ENCODE measurements around the gene ELMO1.

Gene ELMO1, protein sequence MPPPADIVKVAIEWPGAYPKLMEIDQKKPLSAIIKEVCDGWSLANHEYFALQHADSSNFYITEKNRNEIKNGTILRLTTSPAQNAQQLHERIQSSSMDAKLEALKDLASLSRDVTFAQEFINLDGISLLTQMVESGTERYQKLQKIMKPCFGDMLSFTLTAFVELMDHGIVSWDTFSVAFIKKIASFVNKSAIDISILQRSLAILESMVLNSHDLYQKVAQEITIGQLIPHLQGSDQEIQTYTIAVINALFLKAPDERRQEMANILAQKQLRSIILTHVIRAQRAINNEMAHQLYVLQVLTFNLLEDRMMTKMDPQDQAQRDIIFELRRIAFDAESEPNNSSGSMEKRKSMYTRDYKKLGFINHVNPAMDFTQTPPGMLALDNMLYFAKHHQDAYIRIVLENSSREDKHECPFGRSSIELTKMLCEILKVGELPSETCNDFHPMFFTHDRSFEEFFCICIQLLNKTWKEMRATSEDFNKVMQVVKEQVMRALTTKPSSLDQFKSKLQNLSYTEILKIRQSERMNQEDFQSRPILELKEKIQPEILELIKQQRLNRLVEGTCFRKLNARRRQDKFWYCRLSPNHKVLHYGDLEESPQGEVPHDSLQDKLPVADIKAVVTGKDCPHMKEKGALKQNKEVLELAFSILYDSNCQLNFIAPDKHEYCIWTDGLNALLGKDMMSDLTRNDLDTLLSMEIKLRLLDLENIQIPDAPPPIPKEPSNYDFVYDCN

DNA sequence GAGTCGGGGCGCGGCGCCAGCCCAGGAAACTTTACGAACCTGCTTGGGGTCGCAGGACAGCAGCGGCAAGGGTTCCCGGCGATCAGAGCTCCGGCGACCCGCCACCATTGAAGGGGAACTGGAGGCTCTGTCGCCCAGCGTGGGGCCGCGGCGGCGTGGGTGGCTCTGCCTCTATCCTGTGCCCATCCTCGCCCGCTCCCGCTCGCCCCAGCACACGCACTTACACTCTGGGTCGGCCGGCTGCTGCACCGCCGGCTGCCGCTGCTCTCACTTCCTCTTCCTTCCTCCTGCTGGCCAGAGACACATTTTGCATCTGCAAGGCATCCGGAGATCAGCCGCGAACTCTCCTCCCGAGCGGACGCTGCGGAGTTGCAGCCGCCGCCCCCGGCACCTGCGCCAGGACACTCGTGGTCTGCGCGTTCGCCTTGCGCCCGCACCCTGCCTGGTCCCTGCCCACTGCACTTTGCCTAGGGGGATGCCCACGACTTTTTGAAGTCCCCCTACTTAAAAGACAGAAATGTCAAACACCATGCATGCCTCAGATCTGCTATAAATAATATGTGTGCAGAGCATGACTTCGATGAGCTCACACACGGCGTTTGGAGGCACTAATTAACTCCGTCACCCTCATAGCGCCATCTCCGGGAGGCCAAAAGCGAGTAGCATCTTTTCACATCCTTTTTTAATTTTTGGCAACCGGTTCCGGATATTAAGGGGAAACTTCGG is at the start of gene ELMO1:
TSS of gene ELMO1 (minus strand) at position 229 of the 726 bp plus-strand sequence. CDS start 106,174 bp downstream, outside the sequence.
- peak; percentile 4 for DNase-seq (ENCODE audit: low read depth)

DNA sequence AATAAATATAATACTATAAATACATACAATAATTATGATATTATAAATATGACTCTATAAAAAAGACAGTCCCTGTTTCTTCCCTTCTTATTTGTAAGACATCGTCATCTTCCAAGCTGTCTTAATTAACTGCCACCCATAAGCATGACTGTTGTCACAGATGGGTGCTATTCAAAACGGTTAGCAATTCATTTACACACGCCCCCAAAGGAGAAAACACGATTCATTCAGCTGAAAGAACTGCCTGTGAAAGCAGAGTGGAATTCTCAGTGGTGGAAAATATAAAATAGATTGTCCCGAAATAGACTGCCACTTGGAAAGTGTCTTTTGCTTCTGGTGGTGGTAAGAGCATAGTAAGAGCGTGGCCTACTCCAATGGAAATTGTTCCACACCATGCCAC is 48.9 kb upstream of the ELMO1 start:
- DNase-seq (ENCODE audit: low read depth): no peak

DNA sequence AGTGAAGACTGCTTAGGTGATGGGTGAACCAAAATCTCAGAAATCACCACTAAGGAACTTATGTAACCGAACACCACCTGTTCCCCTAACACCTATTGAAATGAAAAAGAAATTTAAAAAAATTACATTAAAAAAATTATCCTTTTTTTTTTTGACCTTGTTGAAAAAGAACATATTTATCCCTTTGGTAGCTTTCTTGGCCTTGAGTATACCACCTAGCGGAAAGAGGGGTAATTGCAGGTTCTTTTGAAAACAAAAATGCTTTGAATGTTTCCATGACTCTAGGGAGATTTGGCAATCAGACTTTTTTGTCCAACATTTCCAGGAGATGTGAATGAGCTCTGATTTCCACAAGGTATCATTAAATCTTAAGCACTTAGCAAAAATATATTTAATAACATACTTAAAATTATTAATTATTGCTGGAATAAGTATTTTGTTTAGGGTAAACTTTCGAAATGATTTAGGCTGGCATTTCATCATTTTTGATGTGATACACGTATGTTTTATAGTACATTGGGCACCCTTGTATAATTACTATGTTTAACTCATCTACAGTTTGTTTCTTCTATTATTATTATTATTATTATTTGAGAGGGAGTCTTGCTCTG is 47.0 kb upstream of the ELMO1 start:
- peak; percentile 34 for DNase-seq (ENCODE audit: low read depth)

DNA sequence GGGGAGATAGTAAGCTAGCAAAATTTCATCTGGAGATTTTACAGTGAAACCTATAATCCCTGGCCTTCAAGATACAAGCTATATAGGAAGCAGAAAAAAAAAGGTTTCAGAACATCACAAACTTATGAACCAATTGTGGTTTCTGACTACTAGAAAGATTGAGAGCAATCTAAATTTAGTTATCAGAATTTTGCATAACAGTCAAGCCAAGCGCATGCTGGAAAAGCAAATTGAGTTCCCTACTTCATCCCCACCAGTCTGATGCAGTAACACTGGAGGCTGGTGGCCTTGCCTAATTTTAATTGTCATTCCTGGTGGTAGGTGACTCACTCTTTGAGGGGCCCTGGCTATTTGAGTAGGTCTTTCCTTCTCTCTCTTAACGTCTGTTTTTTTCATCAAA is 46.3 kb upstream of the ELMO1 start:
- no peak for DNase-seq (ENCODE audit: low read depth)

DNA sequence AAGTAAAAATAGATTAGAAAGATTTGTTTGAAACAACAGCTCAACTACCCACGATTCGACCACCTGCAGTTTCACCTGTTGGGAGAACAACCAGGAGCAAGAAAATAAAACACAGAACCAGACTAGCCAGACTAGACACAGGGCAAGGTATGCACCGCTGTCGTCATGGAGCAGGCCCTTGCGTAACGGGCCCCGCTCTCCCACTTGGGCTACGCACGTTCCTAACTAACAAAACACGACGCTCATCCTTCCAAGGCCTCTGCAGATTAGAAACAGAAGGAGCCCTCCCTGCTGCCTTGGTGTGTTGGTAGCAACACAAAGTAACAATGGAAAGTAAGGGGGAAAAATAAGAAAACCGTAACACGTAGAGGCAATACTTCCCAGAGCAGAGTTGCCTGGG is 45.1 kb upstream of the ELMO1 start:
- DNase-seq (ENCODE audit: low read depth): no peak

DNA sequence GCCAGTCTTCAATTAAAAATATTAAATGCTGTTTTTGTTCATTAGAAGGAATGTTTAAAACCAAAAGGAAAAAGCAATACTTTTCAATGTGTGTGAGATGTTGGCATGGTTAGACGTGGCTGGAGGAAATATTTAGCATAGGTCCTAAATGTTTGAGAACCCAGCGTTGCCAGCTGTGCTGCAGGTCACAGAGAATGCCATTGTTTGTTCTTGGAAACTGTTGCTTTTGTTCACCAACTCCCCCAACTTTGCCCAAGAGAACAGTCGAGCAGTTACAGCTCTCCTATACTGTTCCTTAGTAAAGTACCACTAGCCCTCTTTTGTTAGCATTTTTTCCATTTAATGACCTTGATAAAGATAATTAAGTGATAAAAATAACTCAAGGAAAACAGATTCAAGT is 44.5 kb upstream of the ELMO1 start:
- DNase-seq (ENCODE audit: low read depth): no peak

DNA sequence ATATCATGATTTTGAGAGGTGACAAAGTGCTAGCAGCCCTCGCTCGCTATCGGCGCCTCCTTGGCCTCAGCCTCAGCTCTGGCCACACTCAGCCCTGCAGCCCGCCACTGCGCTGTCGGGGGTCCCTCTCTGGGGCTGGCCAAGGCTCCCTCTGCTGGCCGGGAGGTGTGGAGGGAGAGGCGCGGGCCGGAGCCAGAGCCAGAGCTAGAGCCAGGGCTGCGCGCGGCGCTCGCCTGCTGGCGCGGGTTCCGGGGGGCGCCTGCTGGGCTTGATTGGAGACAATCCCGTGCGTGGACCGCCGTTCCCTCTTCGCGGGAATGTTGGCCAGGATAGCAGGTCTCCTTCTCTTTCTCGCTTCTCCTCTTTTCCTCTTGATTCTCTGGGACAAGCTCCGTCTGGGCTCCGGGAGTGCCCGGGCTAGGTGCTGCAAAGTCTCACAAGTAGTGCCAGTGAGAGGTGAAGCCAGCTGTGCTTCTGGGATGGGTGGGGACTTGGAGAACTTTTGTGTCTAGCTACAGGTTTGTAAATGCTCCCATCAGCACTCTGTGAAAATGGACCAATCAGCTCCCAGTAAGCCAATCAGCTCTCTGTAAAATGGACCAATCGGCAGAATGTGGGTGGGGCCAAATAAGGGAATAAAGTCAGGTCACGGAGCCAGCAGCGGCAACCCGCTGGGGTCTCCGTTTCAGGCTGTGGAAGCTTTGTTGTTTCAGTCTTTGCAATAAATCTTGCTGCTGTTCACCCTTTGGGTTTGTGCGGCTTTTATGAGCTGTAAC is 43.4 kb upstream of the ELMO1 start:
- no peak for DNase-seq (ENCODE audit: low read depth)

DNA sequence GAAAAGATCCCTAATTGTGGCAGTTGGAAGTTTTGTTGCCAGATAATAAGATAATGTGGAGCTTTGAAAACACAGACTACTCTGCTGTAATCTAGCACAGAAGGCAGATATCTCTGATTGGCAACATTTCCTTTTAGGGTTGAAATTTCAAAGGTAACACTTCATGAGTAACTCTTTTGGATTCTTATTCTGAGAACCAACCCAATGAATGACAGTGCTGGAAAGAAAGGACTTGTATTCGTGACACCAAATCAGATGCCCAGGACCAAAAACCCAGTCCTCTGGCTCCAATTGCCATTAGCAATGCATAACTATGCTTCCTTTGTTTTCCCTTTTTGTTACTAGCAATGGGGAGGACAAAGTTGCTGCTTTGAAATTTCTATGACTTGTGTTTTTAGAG is 41.0 kb upstream of the ELMO1 start:
- no peak for DNase-seq (ENCODE audit: low read depth)

DNA sequence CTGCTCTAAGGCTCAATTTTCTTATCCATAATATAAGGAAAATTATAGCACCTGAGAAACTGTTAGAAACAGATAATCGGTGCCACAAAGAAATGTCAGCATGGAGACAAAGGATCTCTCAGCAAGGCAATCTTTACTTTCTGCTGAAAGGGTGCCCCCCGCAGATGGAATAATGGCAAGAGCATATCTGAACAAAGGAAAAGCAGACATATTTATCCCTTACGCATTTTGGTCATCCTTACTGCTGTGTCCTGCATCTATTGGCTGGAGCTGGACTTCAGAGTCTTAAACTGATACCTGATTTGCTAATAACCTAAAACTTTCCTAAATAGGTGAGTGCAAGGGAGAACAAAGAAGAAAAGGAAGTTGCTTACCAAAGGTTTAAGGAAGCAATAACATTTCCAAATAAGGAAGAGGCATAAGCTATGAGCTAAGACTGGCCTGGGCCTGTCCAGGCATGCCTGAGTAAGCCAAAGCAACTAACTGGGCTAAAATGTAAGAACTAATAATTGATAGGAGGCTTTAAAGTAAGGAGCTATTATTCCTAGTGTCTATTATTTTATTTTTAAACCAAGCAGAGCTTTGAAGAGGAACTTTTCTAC is 39.6 kb upstream of the ELMO1 start:
- DNase-seq (ENCODE audit: low read depth): no peak

DNA sequence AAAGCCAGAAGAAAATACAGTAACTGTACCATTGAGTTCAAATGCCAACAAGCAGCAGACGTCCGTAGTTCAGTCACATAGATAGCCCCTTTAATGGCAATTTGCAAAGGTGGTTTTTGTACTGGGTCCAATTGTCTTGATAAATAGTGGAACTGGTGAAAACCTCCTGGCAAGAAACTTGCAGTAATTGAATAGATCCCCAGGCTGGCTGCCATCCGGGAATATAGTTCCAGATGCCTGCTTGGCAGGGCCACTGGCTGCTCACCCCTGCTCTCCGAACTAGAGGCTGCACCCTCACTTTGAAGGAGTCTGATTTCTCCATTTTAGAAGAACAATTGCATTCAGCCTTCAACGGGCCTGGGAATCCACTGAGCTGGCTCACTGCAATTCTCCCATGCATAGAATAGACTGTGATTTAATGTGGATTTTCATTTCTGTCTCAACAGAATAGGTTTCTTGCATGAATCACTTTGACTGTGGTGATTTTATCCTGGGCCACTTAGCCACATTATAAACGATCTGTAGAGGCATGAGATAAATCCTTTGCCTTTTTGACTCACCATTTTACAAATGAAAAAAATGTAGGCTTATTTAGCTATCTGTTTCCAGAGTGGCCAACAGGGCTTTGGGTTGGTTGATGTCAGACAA is 35.9 kb upstream of the ELMO1 start:
- no peak for DNase-seq (ENCODE audit: low read depth)

DNA sequence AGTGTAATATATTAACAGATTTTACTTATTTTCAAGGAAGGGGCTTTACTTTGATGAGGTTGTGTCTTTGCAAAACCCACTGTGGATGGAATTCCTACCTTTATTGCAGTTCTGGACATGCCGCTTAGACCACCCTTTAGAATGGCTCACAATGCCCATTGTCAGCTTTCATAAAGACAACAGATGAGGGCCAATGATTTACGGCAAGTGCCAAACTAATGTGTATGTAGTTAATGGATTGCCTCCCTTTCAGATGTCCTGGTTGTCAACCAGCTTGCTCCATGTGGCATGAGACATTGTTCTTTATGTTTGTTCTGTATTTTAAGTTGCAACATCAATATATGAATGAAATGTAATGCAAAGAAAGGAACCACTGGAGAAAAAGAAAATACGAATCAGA is 35.0 kb upstream of the ELMO1 start:
- no peak for DNase-seq (ENCODE audit: low read depth)

DNA sequence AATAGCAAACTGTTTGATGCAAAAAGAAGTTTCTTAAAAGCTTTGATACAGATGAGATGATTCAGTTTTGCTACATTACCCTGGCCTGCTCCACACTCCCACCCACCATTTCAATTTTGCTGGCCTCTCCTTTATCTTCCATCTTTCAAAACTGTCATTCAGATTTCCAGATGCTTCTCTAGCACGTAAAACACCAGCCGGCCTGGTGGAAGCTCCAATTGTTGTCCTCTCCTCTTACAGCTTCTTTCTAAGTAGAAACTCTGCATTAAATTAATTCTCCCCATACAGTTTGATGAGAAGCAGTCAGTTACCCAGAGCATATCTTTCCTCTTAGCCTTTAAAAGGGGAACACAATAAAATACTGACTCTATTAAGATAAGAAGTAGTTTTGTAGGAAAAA is 34.3 kb upstream of the ELMO1 start:
- no peak for DNase-seq (ENCODE audit: low read depth)

DNA sequence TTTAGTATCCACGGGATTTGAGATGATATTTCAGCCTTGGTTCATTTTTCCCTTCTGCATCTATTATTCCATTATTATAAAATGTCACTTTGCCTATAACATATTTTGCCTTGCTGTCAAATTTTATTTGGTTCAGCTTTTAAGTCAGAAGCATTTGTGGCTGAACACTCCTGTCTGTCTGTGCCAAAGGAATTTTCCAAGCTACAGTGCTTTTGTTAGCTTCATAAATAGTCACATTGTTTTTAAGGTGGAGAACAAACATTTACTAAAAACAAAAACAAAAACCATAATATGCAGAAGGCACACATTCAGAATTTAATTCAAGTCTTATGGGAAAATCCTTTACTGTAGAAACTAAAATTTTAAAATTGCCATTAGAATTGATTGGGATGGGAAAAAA is 33.8 kb upstream of the ELMO1 start:
- no peak for DNase-seq (ENCODE audit: low read depth)

DNA sequence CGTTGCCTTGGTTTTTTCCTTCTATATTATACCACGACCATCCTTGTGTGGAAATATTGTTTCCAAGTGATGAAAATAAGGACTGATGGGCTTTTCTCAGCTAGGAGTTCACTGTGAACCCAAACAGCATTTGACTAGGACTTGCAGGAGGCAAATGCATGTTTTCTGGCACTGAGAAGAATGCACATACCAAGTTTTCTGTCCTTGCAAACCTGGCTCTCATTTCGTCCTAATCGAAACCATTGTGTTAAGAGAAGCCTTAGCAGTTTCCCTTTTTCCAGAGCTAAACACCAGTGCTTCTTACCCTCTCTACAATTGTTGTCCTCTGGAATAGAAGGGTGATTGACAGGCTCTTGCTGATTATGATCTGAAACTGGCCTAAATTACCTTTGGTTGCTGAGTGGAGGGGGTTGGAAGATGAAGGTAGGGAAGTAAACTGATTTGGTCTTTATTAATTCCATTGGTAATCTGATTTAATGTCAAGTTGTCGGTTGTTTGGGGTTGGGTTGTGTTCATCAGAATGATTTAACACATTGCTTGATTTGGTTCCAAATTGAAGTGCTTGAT is 33.1 kb upstream of the ELMO1 start:
- DNase-seq (ENCODE audit: low read depth): no peak

DNA sequence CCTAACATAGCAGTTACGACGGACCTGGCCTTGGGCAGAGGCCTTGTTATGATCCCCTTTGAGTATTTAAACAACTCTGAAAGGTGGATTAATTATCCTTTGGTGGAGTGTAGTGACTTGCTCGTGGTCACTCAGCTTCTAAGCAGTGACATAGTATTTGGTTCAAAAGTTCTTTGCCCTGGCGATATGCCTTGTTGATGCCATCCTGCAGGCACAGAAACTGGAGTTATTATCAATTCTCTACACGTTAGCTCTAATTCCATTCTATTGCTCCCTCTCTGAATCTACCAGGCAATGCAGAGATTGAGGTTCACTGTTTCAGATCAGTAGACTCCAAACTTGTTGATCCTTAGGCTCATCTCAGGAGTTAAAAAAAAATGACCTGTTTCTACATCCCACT is 32.5 kb upstream of the ELMO1 start:
- DNase-seq (ENCODE audit: low read depth): no peak

DNA sequence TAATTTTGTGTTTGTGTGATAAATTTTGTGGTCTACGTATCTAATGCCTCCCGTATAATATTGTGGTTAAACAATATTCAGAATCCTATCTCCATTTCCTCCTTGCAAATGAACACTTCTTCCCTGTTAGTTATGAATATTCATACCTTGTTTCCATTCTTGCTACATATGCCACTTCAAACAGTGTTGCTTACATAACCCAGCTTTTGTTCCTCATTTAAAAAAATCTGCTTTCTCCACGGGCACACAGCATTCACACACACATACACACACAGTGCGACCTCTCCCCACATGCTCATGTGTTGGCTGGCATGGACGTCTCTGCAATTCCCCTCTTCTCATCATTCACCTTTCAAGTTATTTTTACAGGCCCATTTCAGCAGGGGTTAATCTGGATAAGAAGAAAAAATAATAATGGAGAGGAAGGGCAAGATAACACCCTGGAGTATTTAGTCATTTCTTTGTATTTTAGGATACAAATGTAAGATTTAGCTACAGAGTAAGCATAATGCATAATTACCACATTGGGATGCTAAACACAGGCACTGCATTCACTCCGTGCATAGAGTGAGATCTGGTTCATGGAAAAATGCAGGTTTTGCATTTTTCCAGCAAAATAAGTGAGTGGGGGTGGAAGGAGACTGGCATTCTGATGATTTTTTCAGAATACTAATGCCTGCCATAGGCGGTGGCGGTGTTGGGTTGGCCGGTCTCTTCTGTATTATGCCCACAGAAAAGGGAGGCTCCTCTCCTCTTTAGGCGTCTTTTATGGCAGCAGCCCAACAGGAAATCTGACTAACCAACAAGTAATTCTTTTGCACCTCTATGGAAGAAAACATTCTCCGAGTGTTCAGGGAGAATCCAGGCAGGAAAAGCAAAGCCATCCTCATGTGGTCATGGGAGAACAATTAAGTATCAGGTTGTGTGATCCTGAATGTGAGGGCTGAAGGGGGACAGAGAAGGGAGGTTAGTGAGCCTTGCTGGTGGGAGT is 31.7 kb upstream of the ELMO1 start:
- DNase-seq (ENCODE audit: low read depth): no peak

DNA sequence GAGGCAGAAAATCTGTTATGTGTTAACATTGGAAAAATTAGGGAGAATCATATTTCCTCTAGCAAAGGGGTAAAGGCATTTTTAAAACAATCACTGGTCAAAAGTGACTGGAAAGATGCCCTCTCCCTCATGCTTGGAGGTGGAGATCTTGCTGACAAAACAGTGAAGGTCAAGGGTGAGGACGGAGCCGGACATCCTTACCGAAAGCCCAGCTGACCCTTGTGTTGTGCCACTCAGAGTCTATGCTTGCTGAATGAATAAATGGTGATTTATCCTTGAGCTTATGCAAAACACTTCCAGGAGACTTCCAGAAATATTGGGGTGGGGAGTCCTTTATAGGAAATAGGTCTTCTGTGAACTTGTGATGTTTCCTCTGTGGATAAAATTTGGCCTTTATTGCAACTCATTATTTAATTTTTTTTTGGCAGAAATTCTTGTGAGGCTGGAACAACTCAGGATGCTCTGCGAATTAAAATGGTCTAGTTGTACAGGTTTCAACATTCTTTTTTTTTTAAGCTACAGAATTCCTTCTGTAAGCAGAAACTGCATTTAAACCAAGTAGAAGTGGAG is 28.3 kb upstream of the ELMO1 start:
- DNase-seq (ENCODE audit: low read depth): no peak

DNA sequence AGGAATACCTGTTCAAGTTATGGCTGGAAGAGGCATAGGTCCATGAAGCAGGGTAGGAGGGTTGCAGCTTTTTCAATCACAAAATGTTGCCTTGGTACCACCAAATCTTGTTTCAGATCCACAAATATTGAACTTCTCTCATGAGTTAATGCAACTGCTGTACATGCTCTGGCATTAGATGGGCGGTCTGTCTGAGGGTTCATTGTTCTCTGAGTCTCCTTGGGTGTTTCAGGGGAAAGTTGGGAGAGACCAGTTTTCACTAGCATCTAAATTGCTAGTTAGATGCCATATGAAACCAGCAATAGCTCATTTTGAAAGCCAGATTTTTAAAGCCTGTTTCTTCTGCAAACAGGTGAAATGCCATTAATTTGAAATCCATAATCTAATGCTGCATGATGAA is 27.8 kb upstream of the ELMO1 start:
- no peak for DNase-seq (ENCODE audit: low read depth)

DNA sequence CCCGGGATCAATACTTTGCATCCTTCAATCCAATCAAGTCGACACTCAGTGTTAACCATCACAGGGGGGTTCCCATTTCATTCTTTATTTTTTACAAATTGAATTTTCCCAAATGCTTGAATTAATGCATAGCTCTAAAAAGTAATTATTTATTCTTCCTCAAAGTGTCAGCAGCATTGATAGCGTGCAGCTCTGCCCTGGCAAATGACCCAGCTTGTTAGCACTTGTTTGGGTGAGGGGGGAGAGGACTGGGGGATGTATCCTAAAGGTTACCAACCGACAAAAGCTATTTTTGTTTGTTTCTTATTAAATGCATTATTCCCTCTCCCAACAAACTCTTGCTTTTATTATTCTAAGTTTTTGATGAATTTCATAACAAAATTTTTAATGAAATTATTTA is 27.0 kb upstream of the ELMO1 start:
- no peak for DNase-seq (ENCODE audit: low read depth)
